NCI-H2081 (cell line): ENCODE measurements around the gene FCHSD2.

Experiments used
- DNase-seq, 2 experiments: peaks; one replicate each; lab custom pipeline; 2025; lab: John Stamatoyannopoulos, UW

FCHSD2 gene

DNA sequence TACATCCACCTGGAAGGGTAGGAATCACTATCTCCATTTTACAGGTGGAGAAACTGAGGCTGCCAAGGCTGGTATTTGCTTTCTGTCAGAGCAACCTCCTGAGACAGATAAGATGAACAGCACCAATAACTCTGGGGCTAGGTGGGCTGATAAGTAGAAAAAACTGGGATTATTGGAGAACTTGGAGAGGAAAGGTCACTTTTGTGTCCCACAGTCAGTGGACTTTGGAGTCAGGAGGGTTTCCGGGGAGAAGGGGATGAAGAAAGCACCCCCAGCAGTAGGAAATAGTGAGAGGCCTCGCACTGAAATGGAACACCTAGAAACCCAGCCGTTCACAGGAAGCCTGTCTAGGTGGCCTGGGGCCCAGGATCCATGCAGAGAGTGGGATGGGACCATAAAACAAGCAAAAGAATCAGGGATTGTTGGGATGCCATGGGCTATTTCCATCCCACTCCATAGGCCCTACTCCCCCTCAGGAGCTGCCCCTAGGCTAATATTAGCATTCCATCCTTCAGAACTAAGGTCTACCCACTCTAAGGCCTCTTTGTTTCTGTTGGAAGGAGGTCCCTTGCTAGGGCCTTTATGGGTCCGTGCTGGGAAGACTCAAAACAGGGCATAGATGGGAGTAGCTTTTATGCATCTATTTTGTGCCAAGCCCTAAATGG is 31.0 kb upstream of the FCHSD2 start:
- DNase-seq: no peak

DNA sequence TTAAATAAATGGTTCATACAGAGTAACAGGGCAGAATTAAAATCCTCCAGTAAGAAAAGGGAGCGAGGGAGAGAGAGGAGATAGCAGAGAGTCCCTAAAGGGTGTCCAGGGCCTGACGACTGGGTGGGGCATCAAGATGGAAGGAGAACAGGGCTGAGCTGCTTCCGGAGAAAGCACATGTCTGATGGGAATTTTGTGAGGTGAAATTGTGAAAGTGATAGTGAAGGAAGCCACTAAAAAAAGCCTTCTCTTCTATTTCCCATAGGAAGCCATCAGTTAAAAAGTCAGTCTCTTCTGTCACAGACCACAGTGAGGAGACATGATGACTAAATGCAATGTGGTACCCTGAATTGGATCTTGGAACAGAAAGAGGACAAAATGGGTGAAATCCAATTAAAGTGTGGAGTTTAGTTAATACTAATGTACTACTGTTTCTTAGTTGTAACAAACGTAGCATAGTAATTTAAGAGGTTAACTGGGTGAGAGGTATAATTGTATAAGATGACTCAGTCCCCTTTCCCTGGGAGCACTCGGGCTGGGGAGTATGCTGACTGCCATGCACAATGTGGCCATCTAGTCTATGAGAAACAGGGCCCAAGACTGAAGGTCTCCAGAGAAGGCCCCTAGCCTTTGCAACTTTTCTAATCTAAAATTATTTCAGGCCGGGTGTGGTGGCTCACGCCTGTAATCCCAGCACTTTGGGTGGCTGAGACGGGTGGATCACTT is 29.5 kb upstream of the FCHSD2 start:
- DNase-seq: no peak

DNA sequence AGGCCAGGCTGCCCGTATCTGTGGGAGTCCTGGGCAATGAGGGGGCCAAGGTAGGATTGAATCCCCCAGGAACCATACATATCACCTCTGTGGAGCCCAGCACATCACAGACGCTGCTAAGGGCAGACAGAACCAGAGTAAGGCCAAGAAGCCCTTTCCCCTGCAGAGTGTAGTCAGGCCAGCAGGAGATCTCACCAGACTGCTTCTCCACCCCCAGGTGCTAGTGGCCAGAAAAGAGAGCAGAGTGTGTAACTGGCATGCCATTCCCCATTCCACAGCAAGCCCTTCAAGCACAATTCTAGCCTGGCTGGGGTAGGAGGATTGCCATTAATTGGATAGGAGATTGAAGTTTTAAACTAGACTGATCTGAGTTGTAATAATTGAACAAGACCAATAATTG is 28.0 kb upstream of the FCHSD2 start:
- no peak for DNase-seq

DNA sequence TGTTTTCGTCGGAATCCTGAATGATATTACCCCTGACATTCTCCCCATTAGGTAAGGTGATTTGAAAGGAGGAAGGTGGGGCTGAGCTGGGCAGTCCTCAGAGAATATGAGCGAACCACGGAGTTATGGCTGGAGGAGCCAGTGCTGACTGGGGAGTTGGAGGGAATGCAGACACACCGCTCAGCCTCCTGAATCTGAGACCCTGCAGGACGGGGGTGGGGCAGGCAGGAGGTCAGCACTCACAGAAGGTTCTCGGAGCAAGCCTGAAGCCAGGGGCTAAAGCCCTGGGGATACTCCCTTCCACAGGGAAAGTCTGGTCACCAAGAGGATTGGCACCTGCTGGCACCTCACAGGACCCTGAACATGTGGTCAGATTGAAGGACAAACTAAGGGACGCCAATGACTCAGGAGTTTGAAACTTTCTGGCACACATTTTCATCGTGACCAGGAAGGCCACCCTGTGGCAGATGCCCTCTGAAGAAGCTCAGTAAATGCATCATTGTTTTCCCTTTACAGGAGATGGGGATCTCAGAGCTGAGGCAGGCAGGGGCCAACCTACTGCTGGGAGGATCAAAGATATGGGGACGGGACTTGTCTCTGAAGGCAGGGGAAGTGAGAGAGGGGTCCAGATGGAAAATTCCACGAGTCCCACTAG is 26.9 kb upstream of the FCHSD2 start:
- no peak for DNase-seq

DNA sequence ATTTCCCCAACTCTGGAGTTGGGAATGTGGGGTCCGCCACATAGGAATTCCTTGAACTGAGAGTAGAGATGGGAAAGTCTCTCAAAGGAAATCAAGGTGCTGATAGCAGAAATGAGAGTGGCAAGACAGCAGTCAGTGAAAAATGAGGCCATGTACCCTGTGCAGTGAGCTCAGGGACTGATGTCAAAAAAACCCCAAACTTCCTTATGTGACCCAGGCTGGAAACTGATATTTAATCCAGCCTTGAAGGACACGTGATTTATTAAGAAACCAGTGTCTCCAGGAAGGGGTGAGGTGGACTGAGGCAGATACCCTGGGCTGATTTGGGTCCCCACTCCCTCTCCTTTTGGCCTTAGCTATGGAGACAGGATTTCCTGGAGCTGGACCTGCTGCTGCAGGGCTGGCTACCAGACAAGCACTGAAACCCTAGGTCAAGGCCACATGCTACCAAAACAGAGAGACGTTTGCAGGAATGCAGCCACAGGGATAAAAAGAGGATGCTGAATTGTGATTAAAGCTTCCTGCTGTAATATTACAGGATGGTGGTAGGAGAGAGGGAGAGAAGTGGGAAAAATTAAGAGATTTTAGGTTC is 25.3 kb upstream of the FCHSD2 start:
- no peak for DNase-seq

DNA sequence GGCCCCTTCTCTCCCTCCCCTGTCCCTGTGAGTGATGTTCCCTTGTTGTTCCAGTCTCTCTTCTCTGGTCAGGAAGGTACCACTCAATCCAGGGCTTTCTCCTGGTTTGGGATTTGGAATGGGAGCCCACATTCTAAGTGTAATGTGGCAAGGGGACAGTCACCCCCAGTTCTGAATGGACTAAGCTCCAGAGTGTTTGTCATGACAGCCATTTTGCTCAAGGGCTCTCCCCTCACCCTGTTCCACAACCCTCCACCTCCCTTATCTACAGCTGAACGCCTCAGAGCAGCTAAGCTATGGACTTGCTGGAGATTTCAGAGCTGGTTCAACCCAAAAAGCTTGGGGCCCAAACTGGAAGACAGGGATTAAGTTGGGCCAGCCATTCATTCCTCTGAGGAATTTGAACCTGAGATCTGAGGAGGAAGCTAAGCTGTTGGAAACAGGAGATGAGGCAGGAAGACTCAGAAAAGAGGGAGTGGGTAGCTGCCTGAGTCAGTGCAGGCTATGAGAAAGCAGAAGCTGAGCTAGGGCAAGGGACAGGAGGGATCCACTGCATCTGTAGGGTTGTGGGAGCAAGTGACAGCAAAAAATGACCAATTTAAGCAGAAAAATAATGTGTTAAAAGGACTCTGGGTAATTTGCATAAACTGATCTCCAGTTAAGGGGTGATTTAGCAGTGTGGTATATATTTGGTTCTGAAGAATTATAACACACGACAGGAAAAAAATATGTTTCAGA is 22.9 kb upstream of the FCHSD2 start:
- DNase-seq: no peak

DNA sequence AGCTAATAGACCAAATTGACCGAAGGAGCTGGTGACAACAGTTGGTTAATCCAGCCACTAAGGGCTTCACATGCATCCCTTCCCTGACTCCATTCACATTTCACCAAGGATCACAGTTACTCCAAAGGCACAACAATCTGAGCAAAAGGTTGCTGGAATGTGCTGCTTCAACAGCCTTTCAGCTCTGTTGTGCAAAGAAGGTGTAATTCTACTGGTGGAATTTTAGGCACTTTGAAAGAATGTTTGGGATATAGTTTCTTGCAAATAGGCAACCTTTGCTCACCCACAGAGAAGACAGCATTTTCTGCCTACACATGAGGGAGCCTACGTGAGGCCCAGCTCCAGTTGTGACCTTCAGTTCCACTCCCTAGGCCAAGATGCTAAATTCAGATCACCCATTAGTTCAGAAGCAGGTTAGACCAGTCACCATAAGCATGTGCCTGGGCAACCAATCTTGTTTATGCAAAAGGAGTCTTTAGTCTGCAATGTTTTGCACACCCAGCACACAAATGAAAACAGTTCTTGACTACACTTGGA is 21.6 kb upstream of the FCHSD2 start:
- no peak for DNase-seq

DNA sequence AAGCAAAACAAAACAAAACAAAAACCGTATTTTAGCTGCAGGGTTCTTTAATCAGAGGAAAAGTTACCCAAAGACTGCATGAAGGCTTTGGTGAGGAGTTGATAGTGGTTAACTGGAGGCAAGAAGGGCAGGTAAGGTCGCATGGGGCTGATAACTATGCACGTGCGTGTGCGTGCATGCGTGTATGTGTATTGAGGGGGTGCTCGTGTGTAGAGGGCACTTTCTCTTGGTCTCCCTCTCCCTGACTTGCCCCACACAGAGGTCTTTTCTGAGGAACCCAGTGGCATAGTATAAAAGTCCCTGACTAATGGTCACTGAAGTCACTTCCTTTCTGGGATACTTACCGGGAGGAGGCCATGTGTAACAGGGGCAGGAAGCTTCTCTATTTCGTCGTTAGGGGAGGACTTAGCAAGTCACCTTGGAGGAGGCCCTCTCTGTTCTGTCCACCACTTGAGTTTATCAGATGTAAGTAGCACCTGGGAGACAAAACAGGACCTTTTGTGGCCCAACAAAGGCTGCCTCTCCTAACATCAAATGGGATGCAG is 20.1 kb upstream of the FCHSD2 start:
- no peak for DNase-seq

DNA sequence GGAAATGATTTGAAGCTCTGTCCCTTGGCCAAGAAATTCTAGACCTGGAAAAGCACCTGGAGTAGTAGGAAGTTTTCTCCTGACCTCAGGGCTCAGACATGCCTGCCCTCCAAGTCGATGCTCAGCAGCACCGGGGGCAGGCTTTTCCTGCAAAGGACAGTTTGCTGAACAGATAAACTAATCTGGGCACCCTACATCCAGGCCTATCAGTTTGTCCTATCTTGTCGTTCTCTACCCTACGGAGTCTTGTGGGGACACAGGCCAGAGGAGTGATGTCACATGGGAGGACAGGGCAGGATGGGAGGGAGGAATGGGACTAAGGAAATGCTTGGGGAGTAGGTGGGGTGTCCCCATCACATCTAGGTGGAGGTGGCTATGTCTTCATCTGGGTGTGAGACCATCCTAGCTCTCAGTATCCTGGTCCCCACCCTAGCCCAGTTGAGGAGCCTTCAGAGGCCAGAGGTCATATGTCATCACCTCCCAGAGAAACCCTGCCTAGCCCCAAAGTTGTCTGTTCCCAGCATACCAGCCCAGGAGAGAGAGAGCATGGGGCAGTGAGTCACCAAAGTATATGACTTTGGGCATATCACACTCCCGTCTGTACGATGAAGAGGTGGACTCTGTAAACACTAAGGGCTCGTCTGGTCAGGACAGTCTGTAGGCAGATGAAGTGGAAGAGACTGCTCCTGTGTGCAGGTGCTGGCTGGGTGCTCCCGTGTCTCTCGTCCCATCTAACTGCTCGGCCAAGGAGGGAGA is 18.1 kb upstream of the FCHSD2 start:
- no peak for DNase-seq

DNA sequence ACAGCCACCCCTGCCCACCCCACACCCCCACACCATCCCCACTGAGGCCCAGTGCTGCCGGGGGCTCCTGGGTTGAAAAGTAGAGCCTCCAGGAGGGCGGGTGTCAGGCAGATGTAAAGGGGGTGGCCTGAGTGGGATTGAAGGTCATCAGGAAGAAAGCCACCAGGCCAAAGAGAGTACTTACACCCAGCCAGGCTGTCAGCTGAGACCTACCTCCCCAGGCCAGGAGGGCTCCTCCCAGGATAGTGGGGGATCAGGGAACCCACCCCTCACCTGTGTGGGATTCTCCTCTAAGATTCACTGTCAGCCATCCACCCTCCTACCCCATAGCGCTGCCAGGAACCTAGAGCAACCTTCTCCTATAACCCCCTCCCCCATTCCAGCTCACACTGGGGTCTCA is 17.2 kb upstream of the FCHSD2 start:
- DNase-seq: no peak

DNA sequence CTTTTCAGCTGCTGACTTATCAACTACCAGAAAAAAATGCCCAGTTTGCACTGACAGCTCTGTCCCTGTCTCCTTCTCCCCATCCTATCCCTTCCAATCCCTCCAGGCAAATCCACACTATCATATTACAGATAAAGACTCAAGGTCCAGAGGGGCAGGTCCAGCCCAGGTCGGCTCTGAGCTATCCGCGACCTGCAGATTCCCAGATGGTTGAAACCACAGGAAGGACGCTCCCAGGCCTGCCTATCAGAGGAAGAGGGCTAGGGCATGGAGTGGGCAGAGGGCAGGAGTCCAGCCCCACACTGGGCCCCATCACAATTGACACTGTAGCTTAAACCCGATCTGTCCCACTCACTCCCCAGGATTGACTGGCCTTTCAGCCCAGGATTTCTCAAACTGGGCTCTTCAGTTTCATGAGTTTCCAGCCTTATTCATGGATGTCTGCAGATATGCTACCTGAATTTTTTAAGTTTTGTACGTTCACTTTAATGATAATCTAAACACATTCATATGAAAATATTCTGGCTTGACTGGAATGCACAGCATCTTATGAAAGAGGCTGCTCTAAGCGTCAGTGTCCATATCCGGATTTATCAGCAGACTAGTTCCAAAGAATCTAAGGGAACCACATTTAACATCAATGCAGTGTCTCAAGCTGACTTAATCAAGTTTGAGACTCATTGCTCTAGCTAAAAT is 16.4 kb upstream of the FCHSD2 start:
- DNase-seq: no peak

DNA sequence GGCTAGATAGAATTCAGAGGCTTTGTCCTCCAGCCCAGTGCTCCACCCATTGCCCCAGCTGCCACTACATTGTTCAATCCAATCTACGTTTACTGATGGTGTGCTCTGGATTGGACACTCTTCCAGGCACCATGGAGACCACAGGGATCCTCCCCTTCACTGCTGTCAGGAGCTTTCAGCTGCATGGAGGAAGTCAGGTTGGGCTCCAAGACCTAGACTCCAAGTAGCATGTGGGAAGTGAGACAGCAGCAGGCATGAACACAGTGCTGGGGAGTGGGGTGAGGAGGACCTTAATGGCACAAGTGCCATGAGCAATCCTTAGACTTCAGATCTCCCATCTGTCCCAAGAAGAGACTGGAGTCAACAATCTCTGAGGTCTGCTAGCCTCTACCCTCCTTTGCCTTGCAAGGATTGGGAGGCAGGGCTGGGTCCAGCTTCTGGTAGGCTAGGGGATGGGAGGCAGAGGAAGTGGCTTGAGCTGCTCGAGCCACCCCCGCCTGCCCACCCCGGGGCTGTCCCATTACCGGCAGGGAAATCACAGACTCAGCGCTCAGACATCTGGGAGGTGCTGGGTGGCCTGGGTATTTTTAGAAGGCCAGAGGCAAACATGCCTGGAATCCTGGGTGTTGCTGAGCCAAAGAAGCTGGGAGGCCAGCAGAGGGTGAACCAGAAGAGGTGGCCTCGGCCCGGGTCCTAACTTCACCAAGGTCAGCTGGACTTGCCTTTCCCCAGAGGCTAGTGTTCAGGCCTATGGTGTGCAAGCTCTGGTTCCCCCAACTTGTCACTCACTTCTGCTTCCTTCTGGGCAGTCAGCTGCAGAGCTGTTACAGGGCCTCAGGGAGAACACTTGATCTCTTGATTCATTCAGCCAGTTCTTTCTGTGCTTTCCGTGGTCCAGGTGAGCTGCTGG is 15.2 kb upstream of the FCHSD2 start:
- DNase-seq: no peak

DNA sequence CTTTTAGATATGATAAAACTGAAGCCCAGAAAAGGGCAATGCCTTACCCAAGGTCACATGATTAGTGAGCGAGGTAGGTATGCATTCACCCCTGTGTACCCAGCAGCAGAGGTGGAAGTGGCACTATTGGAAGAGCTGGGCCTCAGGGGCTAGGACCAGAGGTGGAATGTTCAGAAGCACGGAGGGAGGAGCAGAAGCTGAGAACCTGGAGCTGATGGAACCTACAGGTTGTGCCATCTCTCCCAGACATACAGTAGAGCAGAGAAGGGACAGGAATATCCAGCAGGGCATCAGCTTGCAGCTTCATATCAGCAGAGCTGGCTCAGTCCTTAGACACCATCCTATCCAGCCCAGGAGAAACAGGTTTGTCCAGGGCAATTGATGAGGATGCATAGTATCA is 14.6 kb upstream of the FCHSD2 start:
- no peak for DNase-seq

DNA sequence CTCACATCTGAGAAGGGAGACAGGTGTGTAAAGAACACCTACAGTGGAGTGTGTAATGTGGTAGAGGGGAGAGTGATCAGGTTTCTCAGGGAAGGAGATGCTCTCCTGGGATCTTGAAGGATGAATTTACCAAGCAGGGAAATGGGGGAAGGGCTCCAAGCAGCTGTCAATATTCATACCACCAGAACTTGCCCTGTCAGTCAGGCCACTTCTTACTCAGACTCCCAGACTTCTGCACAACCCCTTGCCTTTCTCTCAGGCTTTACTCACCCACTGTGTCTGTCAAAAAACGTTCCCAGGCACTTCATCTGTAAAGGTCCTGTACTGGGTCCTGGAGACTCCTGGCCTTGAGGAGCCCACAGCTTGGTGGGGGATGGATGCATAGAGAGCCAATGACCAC is 14.0 kb upstream of the FCHSD2 start:
- no peak for DNase-seq

DNA sequence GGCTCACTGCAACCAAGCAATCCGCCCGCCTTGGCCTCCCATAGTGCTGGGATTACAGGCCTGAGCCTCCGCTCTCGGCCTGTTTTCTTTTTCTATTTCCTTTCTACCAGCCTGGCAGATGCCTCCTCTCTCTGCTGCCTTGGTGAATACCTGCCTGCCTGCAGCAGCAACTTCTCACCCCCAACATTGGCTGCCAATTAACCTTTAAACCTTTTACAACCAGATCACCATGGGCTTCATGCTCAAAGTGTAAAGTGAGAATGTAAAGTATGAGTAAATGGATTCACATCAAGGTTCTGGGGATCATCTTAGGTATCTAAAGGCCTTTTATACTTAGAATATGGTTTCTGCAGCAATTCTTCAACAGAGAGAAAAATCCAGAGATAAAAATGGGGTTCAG is 13.0 kb upstream of the FCHSD2 start:
- DNase-seq: no peak

DNA sequence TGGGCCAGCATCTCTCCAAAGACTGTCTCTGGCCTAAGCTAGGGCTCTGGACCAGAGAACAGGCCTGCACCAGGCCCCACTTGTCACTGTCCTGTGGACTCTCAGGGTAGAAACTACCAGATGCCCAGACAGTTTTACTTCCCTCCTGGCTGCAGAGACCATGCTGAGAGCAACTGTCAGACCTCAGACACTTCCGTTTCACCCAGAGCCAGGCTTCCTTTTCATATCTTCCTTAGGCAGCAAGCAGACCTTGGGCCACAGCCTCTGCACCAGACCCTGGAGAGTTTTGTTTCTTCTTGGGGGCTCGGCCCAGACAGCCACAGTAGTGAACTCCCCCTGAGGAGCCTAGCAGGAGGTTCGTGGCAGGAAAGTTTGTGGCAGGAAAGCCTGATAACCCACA is 12.1 kb upstream of the FCHSD2 start:
- no peak for DNase-seq

DNA sequence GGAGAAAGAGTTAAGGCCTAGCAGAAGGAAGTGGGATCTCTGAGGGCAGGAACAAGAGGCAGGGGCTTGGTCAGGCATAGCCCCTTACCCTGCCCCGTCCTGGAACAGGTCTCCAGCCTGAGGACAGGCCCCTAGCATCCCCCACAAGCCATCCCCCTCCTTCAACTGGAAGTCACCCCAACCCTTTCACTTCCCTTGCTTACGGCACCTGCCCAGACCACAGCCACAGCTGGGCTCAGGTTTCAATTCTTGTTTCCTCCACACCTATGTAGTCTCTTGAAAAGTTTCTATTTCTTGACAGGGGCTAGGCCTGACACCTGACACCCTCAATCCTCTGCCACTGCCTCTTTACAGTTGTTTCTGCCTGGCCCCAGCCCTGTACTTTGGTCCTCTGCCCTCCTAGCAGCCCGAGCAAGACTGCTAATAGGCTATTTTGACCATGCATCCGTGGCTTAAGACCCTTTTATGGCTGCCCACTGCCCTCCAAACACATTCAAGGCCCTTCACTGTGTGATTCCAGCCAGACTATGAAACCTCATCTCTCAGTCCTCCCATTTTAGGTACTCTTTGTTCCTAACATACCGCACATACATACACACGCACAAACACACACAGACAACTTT is 10.9 kb upstream of the FCHSD2 start:
- DNase-seq: no peak

DNA sequence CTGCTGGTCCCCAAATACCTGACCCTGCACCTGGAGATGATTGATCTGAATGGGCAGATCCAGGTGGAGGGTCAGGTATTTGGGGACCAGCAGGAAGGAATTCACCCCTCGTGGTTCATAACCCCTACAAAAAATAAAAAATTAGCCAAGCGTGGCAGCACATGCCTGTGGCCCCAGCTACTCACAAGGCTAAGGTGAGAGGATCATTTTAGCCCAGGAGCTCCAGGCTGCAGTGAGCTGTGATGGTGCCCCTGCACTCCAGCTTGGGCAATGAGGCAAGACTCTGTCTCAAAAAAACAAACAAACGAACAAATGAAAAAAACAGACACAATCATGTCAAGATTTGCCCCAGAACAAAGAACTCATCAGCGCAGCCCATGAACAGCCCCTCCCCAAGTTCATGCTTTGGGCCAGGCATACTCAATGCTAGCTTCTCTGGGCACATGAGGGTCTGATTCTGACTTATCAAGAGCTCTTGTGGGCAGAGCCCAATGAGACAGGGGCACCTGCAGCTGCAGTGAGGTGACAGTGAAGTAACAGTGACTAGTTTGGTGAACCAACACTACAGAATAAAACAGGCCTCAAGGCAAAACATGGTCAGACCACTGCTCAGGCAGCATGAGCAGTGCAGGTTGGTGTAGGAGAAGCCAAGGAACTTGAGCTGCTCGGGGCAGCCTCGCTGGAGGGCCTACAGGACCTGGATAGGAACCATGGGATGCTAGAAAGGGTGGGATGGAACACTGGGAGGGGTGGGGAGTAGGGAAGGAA is 10.2 kb upstream of the FCHSD2 start:
- no peak for DNase-seq
